H1 (cell line): ENCODE measurements around the gene NEGR1.

ENCODE experiments used
- CTCF ChIP-seq, 3 experiments: IDR thresholded peaks; 1 replicate in 2 of 3; 2 replicates in 1 of 3; pipeline versions ENCODE4 v1.5.1 to v1.6.1; 2011; ENCODE audit warnings: low read length in 3 of 3, mild to moderate bottlenecking in 3 of 3, inconsistent platforms in 2 of 3, low read depth in 1 of 3, moderate library complexity in 1 of 3; ENCODE audit not compliant: insufficient read depth in 1 of 3; ENCODE audit errors: control extremely low read depth in 1 of 3
- KDM1A ChIP-seq: fragments of 200-600, 300-600 bp; sonication (generic); IDR thresholded peaks from 2 replicates; pipeline ENCODE4 v1.7.1; 2016; ENCODE audit warnings: mild to moderate bottlenecking, low read length, borderline replicate concordance
- POLR2A ChIP-seq, 2 experiments: IDR thresholded peaks; 1 replicate in 1 of 2; 2 replicates in 1 of 2; pipeline ENCODE4 v1.6.1; 2011; ENCODE audit warnings: low read depth in 2 of 2, low read length in 2 of 2, mild to moderate bottlenecking in 2 of 2; ENCODE audit errors: control extremely low read depth in 1 of 2
- SIRT6 ChIP-seq: IDR thresholded peaks from one replicate; pipeline ENCODE4 v1.7.1; 2012; ENCODE audit warnings: low read length, inconsistent platforms

- TF ChIP-seq POLR2A (IDR thresholded peaks at IDR 0.05; ENCODE audit: control extremely low read depth in 1 of 2, low read depth in 2 of 2, low read length in 2 of 2) (no peak), CTCF (IDR thresholded peaks at IDR 0.05; ENCODE audit: control extremely low read depth in 1 of 3, insufficient read depth in 1 of 3, low read depth in 1 of 3, low read length in 3 of 3) (no peak), KDM1A (no peak), SIRT6 (no peak)
These were observed 314.7 kb downstream of the NEGR1 start for GRCh38 chr1:71967670-71968069.
